T47D (cell line): ENCODE measurements around the gene RAB34.
"Not testable (repeated sequence)": the region's sequence is repeated elsewhere in the genome, so short reads cannot be mapped to it uniquely, and the experiment has no call there.

Experiments used
- DNase-seq, 2 experiments: peaks; one replicate each; pipeline versions ENCODE4 v3.0.0 to v3.0.0-alpha.2; 2011 to 2012; ENCODE audit warnings: low read depth in 1 of 2, low spot score in 1 of 2
- JUND ChIP-seq: IDR thresholded peaks from 2 replicates; pipeline ENCODE4 v1.6.1; 2012; ENCODE audit warnings: low read depth
- in situ Hi-C: cut with HindIII; loops from 2 replicates; pipeline ENCODE4 v1.10.0; 2016; ENCODE audit warnings: low sequenced_read_pairs, low pct_unique_long_range_greater_than_20kb

Gene RAB34

GRCh38 chr17:28722417-28723158 lies 4.9 kb upstream of the RAB34 start:
- no peak for TF ChIP-seq JUND
- in situ Hi-C loops: no loop called here

GRCh38 chr17:28720997-28721329 lies 3.3 kb upstream of the RAB34 start:
- DNase-seq, in situ Hi-C loops: not testable (repeated sequence)

More at GRCh38 chr17:28722417-28723158, 4.9 kb upstream of the RAB34 start:
- no peak for DNase-seq

GRCh38 chr17:28720247-28720996 lies 2.8 kb upstream of the RAB34 start:
- in situ Hi-C loops: no loop called here
- no peak for DNase-seq
- TF ChIP-seq JUND: no peak

- no peak for TF ChIP-seq JUND
- DNase-seq: no peak
- in situ Hi-C loops: no loop called here
Measured at GRCh38 chr17:28719021-28719433, 1.4 kb upstream of the RAB34 start.

- no peak for DNase-seq
- no peak for TF ChIP-seq JUND
- in situ Hi-C loops: no loop called here
Measured at GRCh38 chr17:28718333-28719020, 809 bp upstream of the RAB34 start.

GRCh38 chr17:28716740-28717577 lies 709 bp downstream of the RAB34 start:
- TF ChIP-seq JUND: no peak
- in situ Hi-C loops: no loop called here
- no peak for DNase-seq

- in situ Hi-C loops: no loop called here
- no peak for DNase-seq
Measured at GRCh38 chr17:28715217-28715616, 2.5 kb downstream of the RAB34 start.

GRCh38 chr17:28714281-28714680 lies 3.4 kb downstream of the RAB34 start:
- in situ Hi-C loops: no loop called here

More at GRCh38 chr17:28715217-28715616, 2.5 kb downstream of the RAB34 start:
- no peak for TF ChIP-seq JUND

GRCh38 chr17:28712705-28713415 lies 4.8 kb downstream of the RAB34 start:
- DNase-seq: no peak
- no peak for TF ChIP-seq JUND
- in situ Hi-C loops: no loop called here

More at GRCh38 chr17:28714281-28714680, 3.4 kb downstream of the RAB34 start:
- TF ChIP-seq JUND: no peak
- DNase-seq: no peak

GRCh38 chr17:28712032-28712704 lies 5.5 kb downstream of the RAB34 start:
- in situ Hi-C loops: no loop called here
- no peak for DNase-seq

GRCh38 chr17:28711723-28712031 lies 6.0 kb downstream of the RAB34 start, which contains the start of gene PROCA1:
TSS of gene PROCA1 (minus strand) at chr17:28711888. CDS start at chr17:28711660, 228 bp downstream.
- in situ Hi-C loops: no loop called here
- TF ChIP-seq JUND: no peak
- DNase-seq: no peak

More at GRCh38 chr17:28712032-28712704, 5.5 kb downstream of the RAB34 start:
- TF ChIP-seq JUND: no peak
